Stimulated activated naive CD8-positive, alpha-beta T cell treated with anti-CD3 and anti-CD28 coated beads, Interleukin-15, amount 100 ng/mL, for 72 hours (primary cell): ENCODE measurements around the gene OCEL1.

Experiments used
- ATAC-seq: fragments of 150-1000 bp; cut with Tn5 transposase; 2 replicates; pipeline ENCODE4 v1.10.0; 2021; ENCODE audit warnings: mild to moderate bottlenecking, moderate library complexity
- DNase-seq, 2 donors: peaks; one replicate each; pipeline ENCODE4 v3.0.0; 2021 to 2022
- H3K27ac Mint-ChIP-seq, 2 donors: one replicate each; pipeline ENCODE4 v1.8.0; 2022; ENCODE audit warnings: mild to moderate bottlenecking in 2 of 2, mixed read lengths in 2 of 2, moderate library complexity in 2 of 2
- H3K27me3 Mint-ChIP-seq: one replicate; pipeline ENCODE4 v1.8.0; 2022; ENCODE audit warnings: mixed read lengths
- H3K4me1 Mint-ChIP-seq: one replicate; pipeline ENCODE4 v1.8.0; 2022; ENCODE audit warnings: mild to moderate bottlenecking, mixed read lengths
- H3K4me3 Mint-ChIP-seq, 2 donors: one replicate each; pipeline ENCODE4 v1.8.0; 2022; ENCODE audit warnings: mild to moderate bottlenecking in 2 of 2, mixed read lengths in 2 of 2, moderate library complexity in 1 of 2
- H3K9me3 Mint-ChIP-seq, 2 donors: one replicate each; pipeline ENCODE4 v1.8.0; 2022; ENCODE audit warnings: mixed read lengths in 2 of 2

The OCEL1 gene

DNA sequence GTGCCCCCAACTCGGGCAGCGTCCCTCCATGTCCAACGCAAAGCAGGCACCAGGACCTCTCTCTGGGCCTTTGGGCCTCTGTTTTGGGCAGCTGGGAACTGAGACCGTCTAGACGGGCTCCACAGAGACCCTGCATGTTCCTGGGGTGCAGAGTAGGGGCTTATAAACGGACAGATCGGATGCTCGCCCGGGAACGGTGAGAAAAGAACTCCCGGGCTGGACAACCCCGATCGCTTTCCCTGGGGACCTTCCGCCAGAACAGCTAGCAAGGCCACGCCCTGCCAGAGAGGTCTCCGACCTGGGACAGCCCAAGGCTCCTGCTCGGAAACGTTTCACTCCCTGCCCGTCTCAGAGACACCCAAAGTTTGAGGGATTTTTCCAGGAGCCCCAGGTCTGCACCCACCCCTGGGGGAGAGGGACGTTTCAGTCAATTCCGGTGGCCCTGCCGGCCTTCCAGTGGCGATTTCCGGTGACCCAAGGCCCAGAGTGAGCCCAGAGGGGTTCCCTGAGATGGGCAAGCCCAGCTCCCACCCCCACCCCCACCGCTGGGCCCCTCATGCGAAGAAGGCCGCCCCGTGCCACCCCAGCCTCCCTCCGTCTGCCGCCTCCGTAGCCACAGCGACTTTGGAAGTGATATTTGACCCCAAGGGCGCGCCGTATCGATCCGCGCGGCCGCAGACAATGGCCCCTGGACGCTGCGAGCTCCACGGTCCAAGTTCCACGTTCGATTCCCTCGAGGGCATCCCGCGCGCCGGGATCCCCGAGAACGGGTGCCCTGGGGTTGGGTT lies 18.0 kb downstream of the OCEL1 start:
- Mint-ChIP-seq H3K27ac (no peak overlapping the region), H3K4me1 (peaks cover 24% of the 10 kb centered on the region), H3K4me3 (peak overlapping the region; percentile 51 to 69), H3K27me3 (peaks cover 13% of the 10 kb centered on the region), H3K9me3 (no peaks in the 10 kb centered on the region)
- DNase-seq: no peak
- no peak for ATAC-seq

DNA sequence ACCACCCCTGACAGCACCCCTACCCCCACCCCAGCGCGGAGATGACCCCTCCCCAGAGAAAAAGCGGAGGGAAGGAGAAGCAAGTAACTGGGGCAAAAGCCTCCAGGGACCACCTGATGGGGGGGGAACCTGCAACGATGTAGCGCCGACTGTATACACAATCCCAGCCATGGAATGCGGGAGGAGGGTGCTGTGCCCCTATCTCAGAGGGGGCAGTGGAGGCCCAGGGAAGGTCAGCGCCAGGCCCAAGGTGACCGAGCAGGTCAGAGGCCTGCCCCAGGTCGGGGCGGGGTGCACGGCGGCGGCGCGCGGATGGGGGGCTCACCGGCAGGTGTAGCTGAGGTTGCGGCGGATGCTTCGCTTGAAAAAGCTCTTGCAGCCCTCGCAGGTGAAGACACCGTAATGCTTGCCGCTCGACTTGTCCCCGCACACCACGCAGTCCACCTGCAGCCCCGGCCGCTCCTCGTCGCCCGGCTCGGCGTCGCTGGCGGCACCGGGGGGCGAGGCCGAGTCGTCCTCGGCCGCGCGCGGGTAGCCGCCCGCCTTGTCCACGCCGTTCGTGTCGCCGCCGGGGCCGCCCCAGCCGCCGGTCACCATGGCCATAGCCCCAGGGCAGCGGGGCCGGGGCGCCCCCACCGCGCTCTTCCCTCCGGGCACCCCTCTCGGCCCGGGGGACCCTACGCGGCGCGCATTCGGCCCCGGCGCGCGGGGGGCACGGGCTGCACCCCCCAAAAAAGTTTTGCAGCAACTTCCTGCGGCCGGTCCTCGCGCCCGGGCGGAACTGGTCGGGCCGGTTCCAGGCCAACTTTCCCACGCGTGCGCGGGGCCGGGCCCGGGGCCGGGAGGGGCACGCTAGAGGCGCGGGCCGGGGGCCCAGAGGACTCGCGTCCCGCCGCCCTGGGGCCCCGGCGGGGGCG lies 18.9 kb downstream of the OCEL1 start:
- no peak for DNase-seq

GRCh38 chr19:17245535-17245984 lies 19.5 kb downstream of the OCEL1 start, which contains the start of gene NR2F6:
Gene NR2F6 (minus strand): TSS chr19:17245919. CDS start chr19:17245220, 699 bp downstream.
- peak within 1 kb of the TSS; percentile 90 to 95 for H3K27ac Mint-ChIP-seq
- peak within 1 kb of the TSS; percentile 96 to 97 for H3K4me3 Mint-ChIP-seq
- H3K4me1 Mint-ChIP-seq: peaks cover 24% of the 10 kb centered on the region
- peaks cover 13% of the 10 kb centered on the region for H3K27me3 Mint-ChIP-seq
- H3K9me3 Mint-ChIP-seq: no peaks in the 10 kb centered on the region
- ATAC-seq (peak; percentile 36), DNase-seq (no peak)

More for the DNA sequence above, 18.9 kb downstream of the OCEL1 start:
- H3K27ac Mint-ChIP-seq: no peak overlapping the region
- peaks cover 24% of the 10 kb centered on the region for H3K4me1 Mint-ChIP-seq
- H3K27me3 Mint-ChIP-seq: peaks cover 13% of the 10 kb centered on the region
- peak; percentile 36 for ATAC-seq
- peak overlapping the region; percentile 51 to 69 for H3K4me3 Mint-ChIP-seq
- H3K9me3 Mint-ChIP-seq: no peaks in the 10 kb centered on the region

DNA sequence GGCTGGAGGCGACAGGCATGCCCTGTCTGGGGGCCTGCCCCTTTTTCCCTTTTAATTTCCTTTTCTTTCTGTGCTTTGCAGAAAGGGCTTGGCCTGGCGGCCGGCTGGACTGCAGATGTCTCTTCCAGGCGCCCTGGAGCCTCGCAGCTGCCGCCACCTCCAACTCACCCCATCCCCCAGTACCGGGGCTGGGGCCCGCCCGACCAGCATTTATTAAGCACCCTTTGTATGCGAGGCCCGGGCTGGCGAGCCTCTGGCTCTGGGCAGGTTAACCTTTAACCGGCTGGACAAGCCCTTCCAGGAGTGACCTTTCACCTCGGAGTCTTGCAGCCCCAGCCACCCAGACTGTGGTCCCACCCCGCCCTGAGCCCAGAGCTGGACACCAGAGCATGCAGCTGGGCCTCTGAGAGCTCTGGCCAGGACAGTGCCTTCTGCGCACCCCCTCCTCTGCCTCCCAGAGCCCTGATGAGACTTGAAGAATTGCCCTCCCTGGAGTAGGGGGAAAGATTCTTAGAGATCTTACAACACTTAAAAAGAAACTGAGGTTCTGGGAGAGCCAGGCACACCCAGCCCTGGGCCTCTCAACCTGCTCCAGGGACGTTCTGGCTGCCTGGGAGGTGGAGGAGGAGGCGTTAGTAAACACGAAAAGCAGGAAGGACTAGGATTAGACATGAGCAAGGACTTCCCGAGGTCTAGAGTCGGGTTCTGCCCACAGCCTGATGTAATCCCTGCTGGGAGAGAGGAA lies 20.8 kb downstream of the OCEL1 start:
- H3K9me3 Mint-ChIP-seq: no peaks in the 10 kb centered on the region
- DNase-seq (no peak), ATAC-seq (no peak)
- peak overlapping the region; percentile 33 to 95 for H3K27ac Mint-ChIP-seq
- peak overlapping the region; percentile 96 to 97 for H3K4me3 Mint-ChIP-seq
- peaks cover 13% of the 10 kb centered on the region for H3K27me3 Mint-ChIP-seq
- peaks cover 24% of the 10 kb centered on the region for H3K4me1 Mint-ChIP-seq

DNA sequence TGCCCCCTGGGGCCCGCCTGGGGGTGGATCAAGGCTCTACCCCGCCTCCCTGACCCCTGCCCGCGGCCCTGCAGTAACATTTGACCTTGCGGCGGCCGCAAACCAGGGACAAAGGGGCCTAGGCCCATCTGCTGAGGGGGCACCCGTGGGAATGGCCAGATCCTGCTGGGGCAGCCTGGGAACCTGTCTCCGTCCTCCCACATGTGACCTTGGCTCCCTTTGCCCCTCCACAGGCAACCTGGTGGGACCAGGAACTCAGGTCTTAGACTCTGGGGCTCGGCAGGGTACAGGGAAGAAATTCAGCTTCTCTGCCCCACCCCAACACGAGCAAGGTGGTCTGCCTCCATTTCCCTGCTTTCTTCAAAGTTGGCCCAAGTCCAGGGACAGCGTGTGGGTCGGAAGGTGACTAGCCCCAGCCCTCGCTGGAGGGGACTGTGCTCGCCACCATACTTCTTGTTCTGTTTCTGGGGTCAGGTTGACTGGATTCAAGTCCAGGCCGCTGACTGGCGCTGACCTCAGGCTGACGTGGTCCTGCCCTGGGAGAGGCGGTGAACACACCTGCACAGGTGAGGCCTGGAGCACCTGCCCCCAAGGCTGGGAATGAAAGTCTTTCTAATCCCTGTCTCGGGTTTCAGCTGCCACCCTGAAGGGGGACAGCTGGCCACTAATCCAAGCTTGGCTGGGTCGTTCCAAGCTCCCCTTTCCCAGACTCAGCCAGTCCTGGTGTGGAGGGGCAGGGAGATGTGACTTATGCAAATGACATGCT lies 22.2 kb downstream of the OCEL1 start:
- DNase-seq (no peak), ATAC-seq (no peak)
- no peak overlapping the region for H3K27ac Mint-ChIP-seq
- H3K9me3 Mint-ChIP-seq: no peaks in the 10 kb centered on the region
- H3K4me3 Mint-ChIP-seq: no peak overlapping the region
- peaks cover 24% of the 10 kb centered on the region for H3K4me1 Mint-ChIP-seq
- peaks cover 13% of the 10 kb centered on the region for H3K27me3 Mint-ChIP-seq

GRCh38 chr19:17249887-17250548 lies 24.0 kb downstream of the OCEL1 start:
- Mint-ChIP-seq H3K4me3 (no peak overlapping the region), H3K27me3 (peaks cover 13% of the 10 kb centered on the region), H3K9me3 (no peaks in the 10 kb centered on the region), H3K4me1 (peaks cover 17% of the 10 kb centered on the region), H3K27ac (no peak overlapping the region)
- DNase-seq (no peak), ATAC-seq (no peak)

DNA sequence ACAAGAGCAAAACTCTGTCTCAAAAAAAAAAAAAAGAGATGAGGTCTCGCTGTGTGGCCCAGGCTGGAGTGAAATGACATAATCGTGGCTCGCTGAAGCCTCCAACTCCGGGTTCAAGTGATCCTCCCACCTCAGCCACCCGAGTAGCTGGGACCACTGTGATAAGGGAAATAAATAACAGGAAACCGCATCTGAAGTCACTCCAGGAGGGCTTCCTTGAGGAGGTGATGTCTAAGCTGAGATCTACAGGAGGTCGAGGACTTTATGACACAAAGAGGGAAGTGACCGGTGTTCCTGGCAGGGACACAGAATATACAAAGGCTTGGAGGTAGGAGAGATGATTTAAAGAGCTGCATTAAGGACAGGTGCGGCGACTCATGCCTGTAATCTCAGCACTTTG lies 28.6 kb downstream of the OCEL1 start:
- Mint-ChIP-seq H3K9me3 (no peaks in the 10 kb centered on the region), H3K4me3 (no peak overlapping the region), H3K27ac (no peak overlapping the region), H3K27me3 (no peaks in the 10 kb centered on the region), H3K4me1 (no peaks in the 10 kb centered on the region)
- ATAC-seq (no peak), DNase-seq (no peak)

DNA sequence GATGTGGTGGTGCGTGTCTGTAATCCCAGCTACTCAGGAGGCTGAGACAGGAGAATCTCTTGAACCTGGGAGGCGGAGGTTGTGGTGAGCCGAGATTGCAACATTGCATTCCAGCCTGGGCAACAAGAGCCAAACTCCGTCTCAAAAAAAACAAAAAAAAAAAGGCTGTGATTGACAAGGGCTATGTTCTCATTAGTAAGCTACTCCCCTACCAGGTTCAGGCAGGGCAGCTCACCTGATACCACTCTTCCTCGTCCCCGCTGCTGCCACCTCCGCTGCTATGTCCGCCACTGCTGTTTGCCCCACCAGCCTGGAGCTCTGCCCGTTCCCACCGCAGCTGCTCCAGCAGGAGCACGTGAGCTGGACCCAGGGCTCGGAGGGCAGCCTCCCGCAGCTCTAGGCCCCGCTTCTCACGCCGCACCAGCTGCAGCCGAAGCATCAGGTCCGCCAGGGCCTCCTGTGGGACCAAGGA lies 29.2 kb downstream of the OCEL1 start:
- Mint-ChIP-seq H3K27me3 (no peaks in the 10 kb centered on the region), H3K27ac (no peak overlapping the region), H3K4me3 (no peak overlapping the region), H3K9me3 (no peaks in the 10 kb centered on the region), H3K4me1 (no peaks in the 10 kb centered on the region)
- no peak for DNase-seq
- ATAC-seq: no peak

DNA sequence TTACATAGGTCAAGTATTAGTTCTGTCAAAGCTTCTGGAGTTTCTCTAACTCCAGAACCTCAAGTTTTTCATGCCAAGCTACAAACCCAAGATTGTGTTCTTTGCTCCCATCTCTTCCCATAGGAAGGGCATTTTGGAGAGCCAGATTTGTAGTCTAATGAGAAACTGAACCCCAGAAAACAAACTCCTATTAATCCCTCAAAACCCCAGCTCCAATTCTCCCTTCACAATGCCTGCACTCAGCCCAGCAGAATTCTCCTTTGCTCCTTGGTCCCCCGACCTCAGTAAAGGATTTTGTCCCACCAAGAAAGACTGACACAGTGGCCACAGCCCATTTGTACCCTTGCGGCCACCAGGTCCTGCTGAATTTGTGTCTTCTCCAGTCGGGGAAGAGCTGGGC lies 30.1 kb downstream of the OCEL1 start:
- Mint-ChIP-seq H3K27me3 (peaks cover 8% of the 10 kb centered on the region), H3K9me3 (no peaks in the 10 kb centered on the region), H3K4me1 (peaks cover 7% of the 10 kb centered on the region), H3K4me3 (no peak overlapping the region), H3K27ac (no peak overlapping the region)
- ATAC-seq (no peak), DNase-seq (no peak)

DNA sequence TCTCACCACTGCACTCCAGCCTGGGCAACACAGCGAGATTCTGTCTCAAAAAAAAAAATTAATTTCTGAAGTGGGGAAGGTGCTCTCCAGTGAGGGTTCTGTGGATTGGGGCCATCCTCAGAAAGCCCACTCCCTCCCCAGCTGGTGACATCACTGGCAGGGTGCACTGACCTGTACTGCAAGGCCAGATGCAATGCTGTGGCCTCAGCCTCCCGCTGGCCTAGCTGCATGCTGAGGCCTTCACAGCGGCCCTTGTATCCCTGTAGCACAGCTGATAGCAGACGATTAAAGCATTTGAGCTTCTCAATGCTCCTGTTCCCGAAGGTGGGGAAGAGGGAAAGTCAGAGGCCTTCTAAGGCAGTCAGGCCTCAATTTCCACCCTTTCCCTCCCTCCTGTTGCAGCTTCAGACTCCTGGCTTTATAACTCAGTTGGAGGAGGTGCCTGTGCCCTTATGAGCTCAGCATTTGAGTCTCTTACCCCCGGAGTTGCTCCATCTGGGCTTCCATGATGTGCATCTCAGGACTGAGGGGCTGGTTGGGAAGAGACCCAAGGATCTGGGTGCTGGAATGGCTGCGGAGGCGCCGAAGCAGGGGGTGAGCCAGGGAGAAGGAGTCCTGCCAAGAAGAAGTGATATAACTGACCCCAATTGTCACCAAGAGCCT lies 33.2 kb downstream of the OCEL1 start:
- no peak overlapping the region for H3K27ac Mint-ChIP-seq
- DNase-seq (no peak), ATAC-seq (no peak)
- peaks cover 8% of the 10 kb centered on the region for H3K27me3 Mint-ChIP-seq
- no peaks in the 10 kb centered on the region for H3K9me3 Mint-ChIP-seq
- H3K4me3 Mint-ChIP-seq: no peak overlapping the region
- H3K4me1 Mint-ChIP-seq: peaks cover 9% of the 10 kb centered on the region

- no peak for ATAC-seq
- H3K9me3 Mint-ChIP-seq: no peaks in the 10 kb centered on the region
- H3K4me1 Mint-ChIP-seq: peaks cover 15% of the 10 kb centered on the region
- H3K4me3 Mint-ChIP-seq: no peak overlapping the region
- DNase-seq: no peak
- peaks cover 8% of the 10 kb centered on the region for H3K27me3 Mint-ChIP-seq
- H3K27ac Mint-ChIP-seq: no peak overlapping the region
Observed at GRCh38 chr19:17259934-17260333, 33.9 kb downstream of the OCEL1 start.

- Mint-ChIP-seq H3K4me1 (peaks cover 16% of the 10 kb centered on the region), H3K27me3 (peaks cover 8% of the 10 kb centered on the region), H3K27ac (peak overlapping the region in 1 of 2 donors; percentile 0), H3K4me3 (no peak overlapping the region), H3K9me3 (no peaks in the 10 kb centered on the region)
- ATAC-seq: peak; percentile 100
- peak; percentile 86 to 92 for DNase-seq
Observed at GRCh38 chr19:17260842-17261325, 34.9 kb downstream of the OCEL1 start.

GRCh38 chr19:17262557-17262956 lies 36.5 kb downstream of the OCEL1 start:
- peaks cover 25% of the 10 kb centered on the region for H3K4me1 Mint-ChIP-seq
- DNase-seq: no peak
- H3K27me3 Mint-ChIP-seq: peaks cover 8% of the 10 kb centered on the region
- ATAC-seq: no peak
- H3K4me3 Mint-ChIP-seq: no peak overlapping the region
- no peak overlapping the region for H3K27ac Mint-ChIP-seq
- no peaks in the 10 kb centered on the region for H3K9me3 Mint-ChIP-seq
